ENCODE results near the gene PTBP1. TPM values are rescaled to one million over a fixed set of nuclear protein-coding genes. Genes with fewer than 3 reads are reported as not detected.

PTBP1 gene
- total and polyA plus RNA-seq, 4 donors: 72.9 to 147 (median 87.3) TPM

DNA sequence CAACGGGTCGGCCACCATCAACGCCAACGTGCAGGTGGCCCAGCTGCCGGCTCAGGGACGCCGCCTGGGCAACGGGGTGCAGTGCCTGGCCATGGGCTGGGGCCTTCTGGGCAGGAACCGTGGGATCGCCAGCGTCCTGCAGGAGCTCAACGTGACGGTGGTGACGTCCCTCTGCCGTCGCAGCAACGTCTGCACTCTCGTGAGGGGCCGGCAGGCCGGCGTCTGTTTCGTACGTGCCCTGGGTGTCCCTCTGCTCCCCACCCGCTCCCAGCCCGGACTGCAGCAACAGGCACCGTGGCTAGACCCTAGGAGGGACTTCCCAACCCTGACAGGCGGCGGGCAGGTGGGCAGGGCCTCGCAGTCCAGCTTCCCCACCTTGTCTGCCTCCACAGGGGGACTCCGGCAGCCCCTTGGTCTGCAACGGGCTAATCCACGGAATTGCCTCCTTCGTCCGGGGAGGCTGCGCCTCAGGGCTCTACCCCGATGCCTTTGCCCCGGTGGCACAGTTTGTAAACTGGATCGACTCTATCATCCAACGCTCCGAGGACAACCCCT lies 58.4 kb downstream of the PTBP1 start:
- DNase-seq (ENCODE audit: low spot score): no peak

DNA sequence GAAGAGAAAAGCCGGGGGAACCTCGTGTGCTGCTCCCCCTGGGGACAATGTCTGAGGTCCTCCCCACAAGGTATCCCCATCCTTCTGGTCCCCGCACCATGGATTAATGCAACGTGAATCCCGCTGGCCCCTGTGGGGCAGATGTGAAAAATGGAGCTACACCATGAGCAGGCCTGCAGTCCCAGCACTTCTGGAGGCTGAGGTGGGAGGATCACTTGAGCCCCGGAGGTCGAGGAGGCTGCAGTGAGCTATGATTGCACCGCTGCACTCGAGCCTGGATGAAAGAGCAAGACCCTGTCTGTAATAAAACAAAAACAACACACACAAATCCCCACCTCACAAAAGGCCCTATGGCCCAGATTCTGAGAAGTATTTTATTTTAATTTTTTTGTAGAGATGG lies 61.0 kb downstream of the PTBP1 start:
- H3K9ac ChIP-seq (ENCODE audit: low read depth in 1 of 2, low read length in 2 of 2): no peak overlapping the region
- WGBS: 77% methylated on average over 9 of the region's 9 CpGs
- no peak overlapping the region for H3K27ac ChIP-seq (ENCODE audit: low read depth in 1 of 2, low read length in 2 of 2)
- TF ChIP-seq, protein P1, sequence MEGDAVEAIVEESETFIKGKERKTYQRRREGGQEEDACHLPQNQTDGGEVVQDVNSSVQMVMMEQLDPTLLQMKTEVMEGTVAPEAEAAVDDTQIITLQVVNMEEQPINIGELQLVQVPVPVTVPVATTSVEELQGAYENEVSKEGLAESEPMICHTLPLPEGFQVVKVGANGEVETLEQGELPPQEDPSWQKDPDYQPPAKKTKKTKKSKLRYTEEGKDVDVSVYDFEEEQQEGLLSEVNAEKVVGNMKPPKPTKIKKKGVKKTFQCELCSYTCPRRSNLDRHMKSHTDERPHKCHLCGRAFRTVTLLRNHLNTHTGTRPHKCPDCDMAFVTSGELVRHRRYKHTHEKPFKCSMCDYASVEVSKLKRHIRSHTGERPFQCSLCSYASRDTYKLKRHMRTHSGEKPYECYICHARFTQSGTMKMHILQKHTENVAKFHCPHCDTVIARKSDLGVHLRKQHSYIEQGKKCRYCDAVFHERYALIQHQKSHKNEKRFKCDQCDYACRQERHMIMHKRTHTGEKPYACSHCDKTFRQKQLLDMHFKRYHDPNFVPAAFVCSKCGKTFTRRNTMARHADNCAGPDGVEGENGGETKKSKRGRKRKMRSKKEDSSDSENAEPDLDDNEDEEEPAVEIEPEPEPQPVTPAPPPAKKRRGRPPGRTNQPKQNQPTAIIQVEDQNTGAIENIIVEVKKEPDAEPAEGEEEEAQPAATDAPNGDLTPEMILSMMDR (IDR thresholded peaks at IDR 0.05; ENCODE audit: low read depth, low read length, missing input control): no peak
- no peak for TF ChIP-seq FOXA1 (IDR thresholded peaks at IDR 0.05)
- peaks cover 0 to 14% (median 8%) of the 10 kb centered on the region in 4 donors for H3K4me1 ChIP-seq (ENCODE audit: control insufficient read depth in 4 of 4, insufficient read depth in 4 of 4, low read length in 3 of 4)
- peaks cover 0 to 1% (median 0%) of the 10 kb centered on the region in 4 donors for H3K9me3 ChIP-seq (ENCODE audit: control insufficient read depth in 4 of 4, low read length in 3 of 4)
- DNase-seq (ENCODE audit: low spot score): no peak
- H3K4me3 ChIP-seq (ENCODE audit: low read depth in 1 of 3, low read length in 3 of 3): no peak overlapping the region
- no peaks in the 10 kb centered on the region for H3K36me3 ChIP-seq (ENCODE audit: control insufficient read depth in 4 of 4, insufficient read depth in 3 of 4, low read depth in 1 of 4, low read length in 3 of 4)
- no peaks in the 10 kb centered on the region for H3K27me3 ChIP-seq (ENCODE audit: control insufficient read depth in 4 of 4, insufficient read depth in 4 of 4, low read length in 3 of 4)

More for the DNA sequence above, 58.4 kb downstream of the PTBP1 start:
- Histone ChIP-seq H3K27me3 (ENCODE audit: control insufficient read depth in 4 of 4, insufficient read depth in 4 of 4, low read length in 3 of 4) (no peaks in the 10 kb centered on the region), H3K36me3 (ENCODE audit: control insufficient read depth in 4 of 4, insufficient read depth in 3 of 4, low read depth in 1 of 4, low read length in 3 of 4) (no peaks in the 10 kb centered on the region), H3K4me3 (ENCODE audit: low read depth in 1 of 3, low read length in 3 of 3) (no peak overlapping the region), H3K4me1 (ENCODE audit: control insufficient read depth in 4 of 4, insufficient read depth in 4 of 4, low read length in 3 of 4) (peaks cover 5 to 11% (median 9%) of the 10 kb centered on the region in 4 donors), H3K9ac (ENCODE audit: low read depth in 1 of 2, low read length in 2 of 2) (no peak overlapping the region), H3K27ac (ENCODE audit: low read depth in 1 of 2, low read length in 2 of 2) (no peak overlapping the region), H3K9me3 (ENCODE audit: control insufficient read depth in 4 of 4, low read length in 3 of 4) (no peaks in the 10 kb centered on the region)
- WGBS: 75% methylated on average over 40 of the region's 40 CpGs
- TF ChIP-seq RXRA (IDR thresholded peaks at IDR 0.05) (no peak), HNF4G (IDR thresholded peaks at IDR 0.05) (no peak), GABPA (IDR thresholded peaks at IDR 0.05 in 1 of 2, conservative IDR thresholded peaks at IDR 0.05 in 1 of 2) (no peak), JUND (IDR thresholded peaks at IDR 0.05) (no peak), SP1 (IDR thresholded peaks at IDR 0.05) (no peak), NR2F2 (IDR thresholded peaks at IDR 0.05) (no peak), YY1 (IDR thresholded peaks at IDR 0.05) (no peak), EGR1 (IDR thresholded peaks at IDR 0.05; ENCODE audit: low read depth in 2 of 2) (no peak), TAF1 (conservative IDR thresholded peaks at IDR 0.05) (no peak), RAD21 (IDR thresholded peaks at IDR 0.05) (no peak), FOXA2 (IDR thresholded peaks at IDR 0.05) (no peak), FOXA1 (IDR thresholded peaks at IDR 0.05) (no peak)
- TF ChIP-seq, protein P2, sequence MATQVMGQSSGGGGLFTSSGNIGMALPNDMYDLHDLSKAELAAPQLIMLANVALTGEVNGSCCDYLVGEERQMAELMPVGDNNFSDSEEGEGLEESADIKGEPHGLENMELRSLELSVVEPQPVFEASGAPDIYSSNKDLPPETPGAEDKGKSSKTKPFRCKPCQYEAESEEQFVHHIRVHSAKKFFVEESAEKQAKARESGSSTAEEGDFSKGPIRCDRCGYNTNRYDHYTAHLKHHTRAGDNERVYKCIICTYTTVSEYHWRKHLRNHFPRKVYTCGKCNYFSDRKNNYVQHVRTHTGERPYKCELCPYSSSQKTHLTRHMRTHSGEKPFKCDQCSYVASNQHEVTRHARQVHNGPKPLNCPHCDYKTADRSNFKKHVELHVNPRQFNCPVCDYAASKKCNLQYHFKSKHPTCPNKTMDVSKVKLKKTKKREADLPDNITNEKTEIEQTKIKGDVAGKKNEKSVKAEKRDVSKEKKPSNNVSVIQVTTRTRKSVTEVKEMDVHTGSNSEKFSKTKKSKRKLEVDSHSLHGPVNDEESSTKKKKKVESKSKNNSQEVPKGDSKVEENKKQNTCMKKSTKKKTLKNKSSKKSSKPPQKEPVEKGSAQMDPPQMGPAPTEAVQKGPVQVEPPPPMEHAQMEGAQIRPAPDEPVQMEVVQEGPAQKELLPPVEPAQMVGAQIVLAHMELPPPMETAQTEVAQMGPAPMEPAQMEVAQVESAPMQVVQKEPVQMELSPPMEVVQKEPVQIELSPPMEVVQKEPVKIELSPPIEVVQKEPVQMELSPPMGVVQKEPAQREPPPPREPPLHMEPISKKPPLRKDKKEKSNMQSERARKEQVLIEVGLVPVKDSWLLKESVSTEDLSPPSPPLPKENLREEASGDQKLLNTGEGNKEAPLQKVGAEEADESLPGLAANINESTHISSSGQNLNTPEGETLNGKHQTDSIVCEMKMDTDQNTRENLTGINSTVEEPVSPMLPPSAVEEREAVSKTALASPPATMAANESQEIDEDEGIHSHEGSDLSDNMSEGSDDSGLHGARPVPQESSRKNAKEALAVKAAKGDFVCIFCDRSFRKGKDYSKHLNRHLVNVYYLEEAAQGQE (IDR thresholded peaks at IDR 0.05): no peak
- TF ChIP-seq, protein P3, sequence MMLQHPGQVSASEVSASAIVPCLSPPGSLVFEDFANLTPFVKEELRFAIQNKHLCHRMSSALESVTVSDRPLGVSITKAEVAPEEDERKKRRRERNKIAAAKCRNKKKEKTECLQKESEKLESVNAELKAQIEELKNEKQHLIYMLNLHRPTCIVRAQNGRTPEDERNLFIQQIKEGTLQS (IDR thresholded peaks at IDR 0.05): no peak
- TF ChIP-seq, protein P4, sequence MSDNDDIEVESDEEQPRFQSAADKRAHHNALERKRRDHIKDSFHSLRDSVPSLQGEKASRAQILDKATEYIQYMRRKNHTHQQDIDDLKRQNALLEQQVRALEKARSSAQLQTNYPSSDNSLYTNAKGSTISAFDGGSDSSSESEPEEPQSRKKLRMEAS (IDR thresholded peaks at IDR 0.05): no peak

All from liver (tissue), 9 donors.